HG03571 (cell line): ENCODE results near the gene GTF3C4.

Experiments used
- ATAC-seq: cut with Tn5 transposase; IDR thresholded peaks from one replicate; pipeline ENCODE4 v1.9.1; 2021; ENCODE audit not compliant: unreplicated experiment

GTF3C4 gene

GRCh38 chr9:132670457-132671391 is at the start of gene GTF3C4:
Gene GTF3C4 (plus strand): TSS chr9:132670464. CDS start chr9:132670599, 135 bp downstream.
- ATAC-seq = peak; percentile 21

- no peak for ATAC-seq
Measured at GRCh38 chr9:132622159-132622558, 48.1 kb upstream of the GTF3C4 start.

GRCh38 chr9:132626285-132626684 is 44.0 kb upstream of the GTF3C4 start:
- no peak for ATAC-seq

GRCh38 chr9:132627106-132627505 is 43.2 kb upstream of the GTF3C4 start:
- no peak for ATAC-seq

- ATAC-seq = no peak
Measured at GRCh38 chr9:132627594-132627993, 42.7 kb upstream of the GTF3C4 start.

- ATAC-seq = no peak
Measured at GRCh38 chr9:132628746-132629145, 41.5 kb upstream of the GTF3C4 start.

GRCh38 chr9:132630116-132630515 is 40.1 kb upstream of the GTF3C4 start:
- ATAC-seq = no peak

GRCh38 chr9:132630811-132631210 is 39.5 kb upstream of the GTF3C4 start:
- ATAC-seq = no peak

- ATAC-seq = no peak
Measured at GRCh38 chr9:132631280-132631679, 39.0 kb upstream of the GTF3C4 start.

GRCh38 chr9:132631685-132632084 is 38.6 kb upstream of the GTF3C4 start:
- no peak for ATAC-seq

GRCh38 chr9:132632413-132633129 is 37.7 kb upstream of the GTF3C4 start:
- ATAC-seq = no peak

- no peak for ATAC-seq
Measured at GRCh38 chr9:132634327-132634726, 35.9 kb upstream of the GTF3C4 start.

GRCh38 chr9:132637351-132637750 is 32.9 kb upstream of the GTF3C4 start:
- no peak for ATAC-seq

- ATAC-seq = no peak
Measured at GRCh38 chr9:132637801-132638200, 32.5 kb upstream of the GTF3C4 start.

GRCh38 chr9:132638240-132638639 is 32.0 kb upstream of the GTF3C4 start:
- no peak for ATAC-seq

- no peak for ATAC-seq
Measured at GRCh38 chr9:132639322-132639721, 30.9 kb upstream of the GTF3C4 start.

GRCh38 chr9:132641216-132641615 is 29.0 kb upstream of the GTF3C4 start:
- no peak for ATAC-seq

GRCh38 chr9:132644251-132644650 is 26.0 kb upstream of the GTF3C4 start:
- no peak for ATAC-seq

- ATAC-seq = no peak
Measured at GRCh38 chr9:132645306-132645705, 25.0 kb upstream of the GTF3C4 start.

GRCh38 chr9:132645711-132646110 is 24.6 kb upstream of the GTF3C4 start:
- ATAC-seq = no peak

GRCh38 chr9:132646726-132647125 is 23.5 kb upstream of the GTF3C4 start:
- no peak for ATAC-seq

GRCh38 chr9:132647355-132647754 is 22.9 kb upstream of the GTF3C4 start:
- ATAC-seq = no peak
